Activated naive CD8-positive, alpha-beta T cell treated with anti-CD3 and anti-CD28 coated beads, Interleukin-2, amount 10 ng/mL, durations not matched to agents 7 days and 5 days (primary cell): ENCODE results near the gene ARL5C. TPM values are rescaled to one million over a fixed set of nuclear protein-coding genes. Genes with fewer than 3 reads are reported as not detected.

Experiments
- ATAC-seq: fragments of 150-1000 bp; cut with Tn5 transposase; one replicate; pipeline ENCODE4 v1.10.0; 2021; ENCODE audit warnings: low read depth, moderate library complexity
- POLR2A ChIA-PET: fragments of 350-600 bp; sonication (Branson Sonifier 250); formaldehyde crosslinking; loops from one replicate; lab custom pipeline; 2021; ENCODE audit warnings: antibody characterized with exemption; lab: Charles Lee
- DNase-seq: peaks from one replicate; pipeline ENCODE4 v3.0.0; 2021
- H3K27ac Mint-ChIP-seq: one replicate; pipeline ENCODE4 v1.8.0; 2022; ENCODE audit warnings: mild to moderate bottlenecking, mixed read lengths
- H3K27me3 Mint-ChIP-seq: one replicate; pipeline ENCODE4 v1.8.0; 2022; ENCODE audit warnings: mild to moderate bottlenecking, moderate library complexity, mixed read lengths
- H3K36me3 Mint-ChIP-seq: one replicate; pipeline ENCODE4 v1.8.0; 2021; ENCODE audit warnings: mild to moderate bottlenecking, mixed read lengths
- H3K4me1 Mint-ChIP-seq: one replicate; pipeline ENCODE4 v1.8.0; 2021; ENCODE audit warnings: mixed read lengths
- H3K4me3 Mint-ChIP-seq: one replicate; pipeline ENCODE4 v1.8.0; 2022; ENCODE audit warnings: mild to moderate bottlenecking, moderate library complexity, mixed read lengths
- H3K9me3 Mint-ChIP-seq: one replicate; pipeline ENCODE4 v1.8.0; 2021; ENCODE audit warnings: mixed read lengths
- total RNA-seq, 2 experiments: library from RNA; stranded (reverse); gene quantifications; one replicate each; pipeline ENCODE4 v1.2.3, GENCODE V29; 2021

ARL5C gene
- total RNA-seq, 2 experiments from 2014 or later, result 0.11 TPM; not detected in 1

- POLR2A ChIA-PET, result no interaction called here
- Mint-ChIP-seq H3K9me3 (peaks cover 1% of the 10 kb centered on the region), H3K27me3 (peaks cover 2% of the 10 kb centered on the region), H3K4me1 (peaks cover 23% of the 10 kb centered on the region), H3K27ac (no peak overlapping the region), H3K4me3 (no peak overlapping the region), H3K36me3 (peaks cover 3% of the 10 kb centered on the region)
- ATAC-seq (no peak), DNase-seq (no peak)
Measured at GRCh38 chr17:39156491-39156890, 9.5 kb downstream of the ARL5C start.

- Mint-ChIP-seq H3K9me3 (peaks cover 1% of the 10 kb centered on the region), H3K27me3 (peaks cover 6% of the 10 kb centered on the region), H3K4me1 (peaks cover 24% of the 10 kb centered on the region), H3K27ac (no peak overlapping the region), H3K4me3 (no peak overlapping the region), H3K36me3 (peaks cover 3% of the 10 kb centered on the region)
- POLR2A ChIA-PET, result no interaction called here
- no peak for ATAC-seq
- no peak for DNase-seq
Measured at GRCh38 chr17:39155654-39156053, 10.3 kb downstream of the ARL5C start.

GRCh38 chr17:39153599-39154051 is 12.3 kb downstream of the ARL5C start:
- ATAC-seq (peak; percentile 47), DNase-seq (peak; percentile 95)
- Mint-ChIP-seq H3K4me1 (peaks cover 32% of the 10 kb centered on the region), H3K27ac (peak overlapping the region; percentile 94), H3K4me3 (peak overlapping the region; percentile 98), H3K36me3 (peaks cover 3% of the 10 kb centered on the region), H3K9me3 (peaks cover 1% of the 10 kb centered on the region), H3K27me3 (peaks cover 16% of the 10 kb centered on the region)
- POLR2A ChIA-PET, result interaction anchor here (0.5 to 4.1 kb wide), 23 partner anchors 12 to 447 kb away, joined by 3 to 34 read pairs (median 5); partner anchors contain the start of genes ARL5C, LASP1, LASP1NB and PSMB3

- peaks cover 18% of the 10 kb centered on the region for H3K27me3 Mint-ChIP-seq
- DNase-seq (peak; percentile 51), ATAC-seq (peak; percentile 13)
- peaks cover 3% of the 10 kb centered on the region for H3K36me3 Mint-ChIP-seq
- peak overlapping the region; percentile 94 for H3K27ac Mint-ChIP-seq
- peak overlapping the region; percentile 98 for H3K4me3 Mint-ChIP-seq
- H3K9me3 Mint-ChIP-seq, result peaks cover 1% of the 10 kb centered on the region
- peaks cover 35% of the 10 kb centered on the region for H3K4me1 Mint-ChIP-seq
- POLR2A ChIA-PET, result interaction anchor here (0.7 to 4.1 kb wide), 22 partner anchors 13 to 445 kb away, joined by 3 to 34 read pairs (median 4); partner anchors contain the start of genes ARL5C, LASP1, LASP1NB and RPL19
Measured at GRCh38 chr17:39151943-39152818, 13.8 kb downstream of the ARL5C start.

GRCh38 chr17:39151150-39151942 is 14.6 kb downstream of the ARL5C start, which contains the start of gene PLXDC1:
PLXDC1 (minus strand) TSS chr17:39151637; CDS start chr17:39151437, 200 bp downstream.
- Mint-ChIP-seq H3K4me1 (peaks cover 35% of the 10 kb centered on the region), H3K9me3 (peaks cover 1% of the 10 kb centered on the region), H3K27me3 (peaks cover 18% of the 10 kb centered on the region), H3K27ac (peak within 1 kb of the TSS; percentile 94), H3K4me3 (peak within 1 kb of the TSS; percentile 98), H3K36me3 (peaks cover 3% of the 10 kb centered on the region)
- POLR2A ChIA-PET, result interaction anchor here (0.8 to 4.1 kb wide), 13 partner anchors 14 to 297 kb away, joined by 3 to 34 read pairs (median 4); partner anchors contain the start of genes ARL5C and RPL19
- DNase-seq, result peak; percentile 63
- ATAC-seq, result no peak

- Mint-ChIP-seq H3K9me3 (peaks cover 1% of the 10 kb centered on the region), H3K27me3 (peaks cover 18% of the 10 kb centered on the region), H3K4me1 (peaks cover 35% of the 10 kb centered on the region), H3K4me3 (peak overlapping the region; percentile 66), H3K27ac (peak overlapping the region; percentile 31), H3K36me3 (peaks cover 3% of the 10 kb centered on the region)
- POLR2A ChIA-PET, result interaction anchor here (0.8 to 4.1 kb wide), 4 partner anchors 15 to 58 kb away, joined by 3 to 34 read pairs (median 16); partner anchors contain the start of genes ARL5C and RPL19
- ATAC-seq (no peak), DNase-seq (no peak)
Measured at GRCh38 chr17:39150795-39151149, 15.2 kb downstream of the ARL5C start.

GRCh38 chr17:39150104-39150634 is 15.8 kb downstream of the ARL5C start:
- ATAC-seq (no peak), DNase-seq (no peak)
- Mint-ChIP-seq H3K27ac (no peak overlapping the region), H3K9me3 (peaks cover 1% of the 10 kb centered on the region), H3K4me1 (peaks cover 35% of the 10 kb centered on the region), H3K36me3 (peaks cover 3% of the 10 kb centered on the region), H3K4me3 (peak overlapping the region; percentile 3), H3K27me3 (peaks cover 18% of the 10 kb centered on the region)
- POLR2A ChIA-PET, result interaction anchor here (4.0 kb wide), 1 partner anchor 57 kb away, joined by 34 read pairs; no protein-coding TSS in a partner anchor

- peaks cover 17% of the 10 kb centered on the region for H3K27me3 Mint-ChIP-seq
- POLR2A ChIA-PET, result no interaction called here
- H3K4me3 Mint-ChIP-seq, result no peak overlapping the region
- ATAC-seq (no peak), DNase-seq (no peak)
- no peaks in the 10 kb centered on the region for H3K9me3 Mint-ChIP-seq
- no peak overlapping the region for H3K27ac Mint-ChIP-seq
- peaks cover 22% of the 10 kb centered on the region for H3K4me1 Mint-ChIP-seq
- no peaks in the 10 kb centered on the region for H3K36me3 Mint-ChIP-seq
Measured at GRCh38 chr17:39147221-39148185, 18.5 kb downstream of the ARL5C start.

GRCh38 chr17:39146273-39146672 is 19.7 kb downstream of the ARL5C start:
- Mint-ChIP-seq H3K9me3 (no peaks in the 10 kb centered on the region), H3K36me3 (no peaks in the 10 kb centered on the region), H3K27ac (no peak overlapping the region), H3K4me3 (no peak overlapping the region), H3K27me3 (peaks cover 17% of the 10 kb centered on the region), H3K4me1 (peaks cover 15% of the 10 kb centered on the region)
- DNase-seq (no peak), ATAC-seq (no peak)
- POLR2A ChIA-PET, result no interaction called here

- Mint-ChIP-seq H3K27ac (no peak overlapping the region), H3K36me3 (no peaks in the 10 kb centered on the region)
Measured at GRCh38 chr17:39145143-39145542, 20.8 kb downstream of the ARL5C start.

GRCh38 chr17:39144416-39144840 is 21.5 kb downstream of the ARL5C start:
- DNase-seq, result no peak
- Mint-ChIP-seq H3K4me1 (peaks cover 6% of the 10 kb centered on the region), H3K27ac (no peak overlapping the region), H3K36me3 (no peaks in the 10 kb centered on the region), H3K27me3 (peaks cover 3% of the 10 kb centered on the region), H3K4me3 (no peak overlapping the region), H3K9me3 (no peaks in the 10 kb centered on the region)
- no peak for ATAC-seq
- POLR2A ChIA-PET, result no interaction called here

More at GRCh38 chr17:39145143-39145542, 20.8 kb downstream of the ARL5C start:
- no peaks in the 10 kb centered on the region for H3K9me3 Mint-ChIP-seq
- no peak for DNase-seq
- POLR2A ChIA-PET, result no interaction called here
- peaks cover 10% of the 10 kb centered on the region for H3K4me1 Mint-ChIP-seq
- peaks cover 7% of the 10 kb centered on the region for H3K27me3 Mint-ChIP-seq
- ATAC-seq, result no peak
- no peak overlapping the region for H3K4me3 Mint-ChIP-seq
